ENCODE results near the gene EFL1. TPM values are rescaled to one million over a fixed set of nuclear protein-coding genes. Genes with fewer than 3 reads are reported as not detected.

EFL1 gene
- total RNA-seq, 4 donors from 2014 or later, result 5.3 to 18.1 (median 12.5) TPM

- H3K27ac ChIP-seq, result no peak overlapping the region
- 91 to 93% methylated on average over 3 of the region's 3 CpGs for WGBS, 2 donors
- peaks cover 0 to 62% (median 0%) of the 10 kb centered on the region in 3 donors for H3K36me3 ChIP-seq
- H3K9me3 ChIP-seq, result no peaks in the 10 kb centered on the region
- no peak for DNase-seq (ENCODE audit: low spot score in 2 of 2)
- peaks cover 0 to 9% (median 0%) of the 10 kb centered on the region in 4 donors for H3K4me1 ChIP-seq
- no peaks in the 10 kb centered on the region for H3K27me3 ChIP-seq
- TF ChIP-seq POLR2A (IDR thresholded peaks at IDR 0.05), result no peak
- no peak for TF ChIP-seq CTCF (IDR thresholded peaks at IDR 0.05)
- no peak for TF ChIP-seq EP300 (IDR thresholded peaks at IDR 0.05)
- no peak overlapping the region for H3K4me3 ChIP-seq
Observed at GRCh38 chr15:82135638-82136037, 126.9 kb downstream of the EFL1 start.

GRCh38 chr15:82134461-82134860 lies 128.1 kb downstream of the EFL1 start:
- TF ChIP-seq POLR2A (IDR thresholded peaks at IDR 0.05) (no peak), CTCF (IDR thresholded peaks at IDR 0.05) (no peak), EP300 (IDR thresholded peaks at IDR 0.05) (no peak)
- Histone ChIP-seq H3K36me3 (peaks cover 0 to 74% (median 0%) of the 10 kb centered on the region in 3 donors), H3K27me3 (no peaks in the 10 kb centered on the region), H3K27ac (no peak overlapping the region), H3K4me3 (no peak overlapping the region), H3K4me1 (peaks cover 0 to 3% (median 0%) of the 10 kb centered on the region in 4 donors), H3K9me3 (no peaks in the 10 kb centered on the region)
- 81 to 86% methylated on average over 3 of the region's 3 CpGs for WGBS, 2 donors
- no peak for DNase-seq (ENCODE audit: low spot score in 2 of 2)

DNA sequence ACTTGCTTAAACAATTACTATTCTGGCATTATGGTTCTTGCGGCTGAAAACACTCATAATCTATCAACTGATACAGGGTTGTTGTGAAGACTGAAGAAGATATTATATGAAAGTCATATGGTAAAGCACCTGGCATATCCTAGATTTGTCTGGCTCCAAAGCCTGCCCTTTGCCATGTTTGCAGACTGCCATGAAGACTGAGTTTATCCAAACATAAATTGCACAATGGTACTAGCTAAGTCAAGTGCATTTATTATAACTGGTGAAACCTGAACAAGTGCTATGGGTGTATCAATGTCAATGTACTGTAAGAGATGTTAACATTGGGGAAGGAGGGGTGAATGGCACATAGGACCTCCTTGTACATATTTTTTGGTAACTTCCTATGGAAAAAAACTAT lies 129.3 kb downstream of the EFL1 start:
- H3K4me1 ChIP-seq, result no peaks in the 10 kb centered on the region
- no peaks in the 10 kb centered on the region for H3K9me3 ChIP-seq
- 92 to 100% methylated on average over 1 of the region's 1 CpG for WGBS, 2 donors
- DNase-seq (ENCODE audit: low spot score in 2 of 2), result no peak
- H3K27ac ChIP-seq, result no peak overlapping the region
- no peak overlapping the region for H3K4me3 ChIP-seq
- no peaks in the 10 kb centered on the region for H3K27me3 ChIP-seq
- H3K36me3 ChIP-seq, result peaks cover 0 to 82% (median 0%) of the 10 kb centered on the region in 3 donors
- TF ChIP-seq EP300 (IDR thresholded peaks at IDR 0.05) (no peak), CTCF (IDR thresholded peaks at IDR 0.05) (no peak), POLR2A (IDR thresholded peaks at IDR 0.05) (no peak)

DNA sequence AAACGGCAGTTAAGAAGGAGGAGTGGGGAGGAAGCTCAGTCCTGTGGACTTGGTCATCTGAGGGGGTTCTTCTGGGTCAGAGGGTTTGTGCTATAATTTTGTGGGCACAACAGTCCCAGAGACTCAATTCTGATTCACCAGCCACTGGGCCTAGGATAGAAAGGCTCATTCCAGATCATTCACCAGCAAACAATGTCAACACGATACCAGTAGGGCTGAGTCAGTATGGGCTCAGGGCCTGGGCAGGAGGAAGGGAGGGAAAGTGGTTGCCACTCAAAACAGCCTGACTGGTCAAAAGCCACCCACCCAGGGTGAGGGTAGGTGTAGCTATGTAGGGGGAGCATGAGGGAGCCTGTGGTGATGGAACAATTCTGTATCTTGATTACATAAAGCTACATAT lies 129.8 kb downstream of the EFL1 start:
- DNase-seq (ENCODE audit: low spot score in 2 of 2), result no peak
- no peaks in the 10 kb centered on the region for H3K27me3 ChIP-seq
- no peaks in the 10 kb centered on the region for H3K4me1 ChIP-seq
- no peaks in the 10 kb centered on the region for H3K9me3 ChIP-seq
- H3K4me3 ChIP-seq, result no peak overlapping the region
- no peak overlapping the region for H3K27ac ChIP-seq
- TF ChIP-seq EP300 (IDR thresholded peaks at IDR 0.05), result no peak
- TF ChIP-seq CTCF (IDR thresholded peaks at IDR 0.05), result no peak
- peaks cover 0 to 83% (median 0%) of the 10 kb centered on the region in 3 donors for H3K36me3 ChIP-seq
- WGBS, 2 donors, result 57 to 58% methylated on average over 2 of the region's 2 CpGs

DNA sequence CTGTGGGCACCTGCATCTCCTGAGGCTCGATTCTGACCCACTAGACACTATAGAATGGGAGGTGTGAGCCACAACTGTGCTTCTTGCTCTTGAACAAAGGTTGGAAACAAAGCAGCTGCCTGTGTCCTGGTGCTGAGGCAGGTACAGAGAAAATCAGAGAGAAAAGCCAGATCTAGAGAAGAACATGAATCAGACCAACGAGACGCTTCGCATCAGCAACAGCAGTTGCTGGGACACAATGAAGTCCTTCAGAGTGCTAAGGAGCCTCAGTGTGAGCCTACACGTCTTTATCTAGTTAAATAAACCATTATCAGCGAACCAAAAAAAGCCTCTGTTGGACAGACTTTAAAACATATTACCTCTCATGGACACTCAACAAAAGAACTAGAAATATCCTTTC lies 130.4 kb downstream of the EFL1 start:
- 82 to 84% methylated on average over 6 of the region's 6 CpGs for WGBS, 2 donors

More for the DNA sequence above, 130.4 kb downstream of the EFL1 start:
- TF ChIP-seq CTCF (IDR thresholded peaks at IDR 0.05) (no peak), EP300 (IDR thresholded peaks at IDR 0.05) (no peak), POLR2A (IDR thresholded peaks at IDR 0.05) (no peak)
- no peak overlapping the region for H3K4me3 ChIP-seq
- no peaks in the 10 kb centered on the region for H3K4me1 ChIP-seq
- no peaks in the 10 kb centered on the region for H3K27me3 ChIP-seq
- H3K27ac ChIP-seq, result no peak overlapping the region
- peaks cover 0 to 78% (median 0%) of the 10 kb centered on the region in 3 donors for H3K36me3 ChIP-seq
- H3K9me3 ChIP-seq, result no peaks in the 10 kb centered on the region
- no peak for DNase-seq (ENCODE audit: low spot score in 2 of 2)
